Tibial nerve (tissue), 4 donors: ENCODE data around the gene GUCD1. TPM values are rescaled to one million over a fixed set of nuclear protein-coding genes. Genes with fewer than 3 reads are reported as not detected.
A peak's percentile ranks its signal among the peaks of the same experiment; 100 is the strongest.

Experiments
- DNase-seq, 2 donors: peaks; one replicate each; pipeline ENCODE4 v3.0.0-alpha.2; 2019; ENCODE audit warnings: low spot score in 2 of 2
- H3K27ac ChIP-seq, 4 donors: fragments of 200-600 bp; sonication (generic) in 3 of 4; one replicate each; pipeline ENCODE4 v1.5.1; 2017 to 2019; ENCODE audit warnings: mild to moderate bottlenecking in 1 of 4
- H3K27me3 ChIP-seq, 2 donors: fragments of 200-600 bp; sonication (generic) in 1 of 2; one replicate each; pipeline versions ENCODE4 v1.5.1 to v1.6.0; 2017 to 2019
- H3K36me3 ChIP-seq, 3 donors: fragments of 200-600 bp; sonication (generic); one replicate each; pipeline ENCODE4 v1.5.1; 2018 to 2019
- H3K4me1 ChIP-seq, 4 donors: fragments of 200-600 bp; sonication (generic) in 3 of 4; one replicate each; pipeline ENCODE4 v1.5.1; 2017 to 2019
- H3K4me3 ChIP-seq, 4 donors: fragments of 200-600 bp; sonication (generic) in 3 of 4; one replicate each; pipeline ENCODE4 v1.5.1; 2017 to 2019; ENCODE audit warnings: mild to moderate bottlenecking in 1 of 4, moderate library complexity in 1 of 4
- H3K9me3 ChIP-seq, 4 donors: fragments of 200-600 bp; sonication (generic) in 3 of 4; one replicate each; pipeline ENCODE4 v1.5.1; 2017 to 2019
- CTCF ChIP-seq, 5 experiments: fragments of 200-600 bp in 3 of 5; fragments of 450-650 bp in 2 of 5; sonication (generic) in 3 of 5; IDR thresholded peaks; one replicate each; pipeline ENCODE4 v1.5.1; 2016 to 2019; ENCODE audit warnings: antibody characterized with exemption in 5 of 5, mild to moderate bottlenecking in 3 of 5, moderate library complexity in 2 of 5
- EP300 ChIP-seq, 2 donors: sonication (generic); formaldehyde crosslinking; IDR thresholded peaks; one replicate each; pipeline ENCODE4 v1.6.1; 2017; ENCODE audit warnings: antibody characterized with exemption in 2 of 2, mild to moderate bottlenecking in 1 of 2
- POLR2A ChIP-seq, 2 donors: fragments of 450-650 bp; IDR thresholded peaks; one replicate each; pipeline ENCODE4 v1.6.1; 2017; ENCODE audit warnings: antibody characterized with exemption in 2 of 2, mild to moderate bottlenecking in 2 of 2, moderate library complexity in 2 of 2
- WGBS, 2 donors: methylation state at CpG; one replicate each; pipeline ENCODE4 v1.1.5; 2018; 5-methylcytosine and 5-hydroxymethylcytosine counted together
- total RNA-seq, 4 donors: library from RNA; depleted of rRNA; stranded (reverse); fragments of >200 nt; gene quantifications; one replicate each; pipeline ENCODE4 v1.1.0, GENCODE V29; 2016

The GUCD1 gene
- total RNA-seq, 4 donors from 2014 or later, result 74.1 to 87.9 (median 84.6) TPM

DNA sequence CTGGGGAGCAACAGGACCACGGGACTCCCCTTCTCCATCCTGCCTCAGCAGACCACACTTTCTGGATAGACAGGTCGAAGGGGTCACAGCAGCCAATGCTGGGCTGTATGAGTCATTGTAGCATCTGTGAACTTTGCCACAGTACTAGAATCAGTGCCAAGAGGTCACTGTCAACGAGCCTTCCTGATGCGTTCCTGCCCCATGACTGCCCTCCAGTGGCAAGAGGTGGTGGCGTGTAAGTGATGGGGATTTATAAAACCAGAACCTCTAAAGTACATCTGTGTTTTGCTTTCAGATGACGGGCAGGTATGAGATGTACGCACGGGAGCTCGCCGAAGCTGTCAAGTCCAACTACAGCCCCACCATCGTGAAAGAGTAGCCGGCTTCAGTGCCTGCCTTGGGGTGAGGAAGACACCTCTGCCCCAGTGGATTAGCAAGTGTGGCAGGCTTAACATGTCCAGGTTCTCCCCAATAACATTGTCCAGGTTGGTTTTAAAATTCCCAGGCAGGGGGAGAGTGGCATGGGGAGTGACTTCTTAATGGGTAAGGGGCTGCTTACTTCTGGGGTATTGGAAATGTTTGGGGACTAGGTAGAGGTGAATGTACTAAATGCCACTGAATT is 29.4 kb downstream of the GUCD1 start:
- peaks cover 0 to 15% (median 4%) of the 10 kb centered on the region in 4 donors for H3K4me1 ChIP-seq
- peak; percentile 82 to 95 for DNase-seq
- TF ChIP-seq CTCF (IDR thresholded peaks at IDR 0.05) (peak; percentile 76 to 89 (median 86)), EP300 (IDR thresholded peaks at IDR 0.05) (peak in 1 of 2 donors; percentile 50), POLR2A (IDR thresholded peaks at IDR 0.05) (no peak)
- WGBS, 2 donors, result 8 to 11% methylated on average over 11 to 12 of the region's 12 CpGs
- H3K27ac ChIP-seq, result peak overlapping the region in 1 of 4 donors; percentile 20
- H3K36me3 ChIP-seq, result no peaks in the 10 kb centered on the region
- no peaks in the 10 kb centered on the region for H3K27me3 ChIP-seq
- no peaks in the 10 kb centered on the region for H3K9me3 ChIP-seq
- no peak overlapping the region for H3K4me3 ChIP-seq

GRCh38 chr22:24523873-24524272 is 31.1 kb downstream of the GUCD1 start:
- no peak for TF ChIP-seq EP300 (IDR thresholded peaks at IDR 0.05)
- TF ChIP-seq POLR2A (IDR thresholded peaks at IDR 0.05), result no peak
- TF ChIP-seq CTCF (IDR thresholded peaks at IDR 0.05), result no peak
- no peaks in the 10 kb centered on the region for H3K36me3 ChIP-seq
- peaks cover 0 to 15% (median 4%) of the 10 kb centered on the region in 4 donors for H3K4me1 ChIP-seq
- WGBS, 2 donors, result 75 to 80% methylated on average over 2 of the region's 2 CpGs
- H3K27ac ChIP-seq, result no peak overlapping the region
- no peaks in the 10 kb centered on the region for H3K9me3 ChIP-seq
- H3K27me3 ChIP-seq, result no peaks in the 10 kb centered on the region
- H3K4me3 ChIP-seq, result no peak overlapping the region
- no peak for DNase-seq

- peak in 4 of 5 experiments; percentile 10 to 43 (median 18) for TF ChIP-seq CTCF (IDR thresholded peaks at IDR 0.05)
- TF ChIP-seq EP300 (IDR thresholded peaks at IDR 0.05), result no peak
- no peaks in the 10 kb centered on the region for H3K9me3 ChIP-seq
- no peaks in the 10 kb centered on the region for H3K27me3 ChIP-seq
- no peak for DNase-seq
- H3K4me1 ChIP-seq, result peaks cover 0 to 15% (median 4%) of the 10 kb centered on the region in 4 donors
- H3K27ac ChIP-seq, result no peak overlapping the region
- 41 to 42% methylated on average over 8 of the region's 8 CpGs for WGBS, 2 donors
- H3K4me3 ChIP-seq, result no peak overlapping the region
- no peaks in the 10 kb centered on the region for H3K36me3 ChIP-seq
Measured at GRCh38 chr22:24521791-24522245, 33.1 kb downstream of the GUCD1 start.

DNA sequence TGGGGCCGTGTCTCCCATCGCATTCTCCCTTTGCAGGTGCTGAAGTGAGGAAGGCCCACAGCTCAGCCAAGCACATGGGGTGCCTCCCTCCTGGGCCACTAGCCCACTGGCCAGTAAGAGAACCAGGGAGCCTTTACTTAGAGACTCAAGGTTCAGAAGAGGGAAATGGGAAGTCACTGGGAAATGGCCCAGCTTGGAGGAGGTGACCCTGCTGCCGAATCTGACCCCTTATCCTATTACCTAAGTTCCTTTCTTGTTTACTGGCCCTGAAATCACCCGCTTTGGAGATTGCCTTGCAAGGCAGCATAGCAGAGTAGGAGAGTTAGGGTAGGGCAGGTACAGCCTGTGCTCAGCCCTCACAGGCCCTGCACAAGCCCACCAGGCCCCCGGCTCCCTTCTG is 35.4 kb downstream of the GUCD1 start:
- TF ChIP-seq CTCF (IDR thresholded peaks at IDR 0.05) (no peak), POLR2A (IDR thresholded peaks at IDR 0.05) (no peak), EP300 (IDR thresholded peaks at IDR 0.05) (no peak)
- 77 to 83% methylated on average over 5 of the region's 5 CpGs for WGBS, 2 donors
- DNase-seq, result no peak
- Histone ChIP-seq H3K27ac (no peak overlapping the region), H3K27me3 (no peaks in the 10 kb centered on the region), H3K4me1 (peaks cover 0 to 10% (median 4%) of the 10 kb centered on the region in 4 donors), H3K36me3 (no peaks in the 10 kb centered on the region), H3K4me3 (no peak overlapping the region), H3K9me3 (no peaks in the 10 kb centered on the region)

- WGBS, 2 donors, result 74 to 81% methylated on average over 9 of the region's 9 CpGs
Measured at GRCh38 chr22:24518771-24519485, 36.0 kb downstream of the GUCD1 start.

More at GRCh38 chr22:24518771-24519485, 36.0 kb downstream of the GUCD1 start:
- TF ChIP-seq POLR2A (IDR thresholded peaks at IDR 0.05) (no peak), CTCF (IDR thresholded peaks at IDR 0.05) (no peak)
- Histone ChIP-seq H3K4me3 (no peak overlapping the region), H3K27ac (no peak overlapping the region), H3K36me3 (no peaks in the 10 kb centered on the region), H3K9me3 (no peaks in the 10 kb centered on the region), H3K27me3 (no peaks in the 10 kb centered on the region), H3K4me1 (peaks cover 0 to 10% (median 4%) of the 10 kb centered on the region in 4 donors)
- DNase-seq, result no peak
